Measurements from ENCODE around the gene RGPD4. TPM values are rescaled to one million over a fixed set of nuclear protein-coding genes. Genes with fewer than 3 reads are reported as not detected.

RGPD4 gene
- total RNA-seq, 3 donors from 2014 or later = not detected

DNA sequence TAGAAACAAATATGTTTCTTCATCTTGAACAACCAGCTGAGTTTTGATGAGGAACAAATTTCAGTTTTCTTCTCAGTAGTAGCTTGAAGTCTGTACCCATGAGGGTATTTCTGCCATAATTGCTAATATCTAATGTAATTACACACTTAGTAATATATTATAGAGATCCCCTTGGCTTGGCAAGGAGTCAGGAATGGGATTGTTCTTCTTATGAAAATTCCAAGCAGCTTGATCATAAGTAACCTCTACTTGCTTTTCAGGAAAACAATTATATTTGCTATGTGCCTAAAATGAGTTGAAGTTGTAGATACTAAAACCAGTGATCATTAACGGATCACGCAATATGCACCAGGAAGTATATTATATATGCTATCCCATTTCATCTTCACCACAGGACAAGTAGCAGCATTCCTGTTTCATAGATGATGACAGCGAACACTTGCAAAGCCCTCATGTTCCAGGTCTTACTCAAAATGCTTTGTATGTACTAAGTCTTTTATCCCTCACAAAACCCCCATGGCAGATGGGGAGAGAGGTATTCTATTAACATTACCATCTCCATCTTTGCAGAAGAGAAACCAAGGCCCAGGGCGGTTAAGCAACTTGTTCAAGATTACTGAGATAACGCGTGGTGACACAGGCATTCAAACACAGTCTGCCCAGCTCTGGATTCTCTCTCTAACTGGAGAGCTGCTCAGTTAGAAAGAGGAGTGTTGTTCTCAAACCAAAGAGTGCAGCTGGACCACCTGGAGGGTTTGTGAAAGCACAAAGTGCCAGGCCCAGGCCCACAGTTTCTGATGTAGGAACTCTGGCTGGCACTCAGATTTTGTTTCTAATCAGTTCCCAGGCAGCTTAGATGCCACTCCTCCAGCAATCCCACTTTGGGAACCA, 21.8 kb upstream of the RGPD4 start:
- H3K4me3 ChIP-seq = no peak overlapping the region
- H3K4me1 ChIP-seq = no peaks in the 10 kb centered on the region
- H3K36me3 ChIP-seq = no peaks in the 10 kb centered on the region
- H3K27me3 ChIP-seq = no peaks in the 10 kb centered on the region
- TF ChIP-seq POLR2A (IDR thresholded peaks at IDR 0.05) = no peak
- TF ChIP-seq POLR2AphosphoS5 (IDR thresholded peaks at IDR 0.05) = no peak
- TF ChIP-seq, protein P1, sequence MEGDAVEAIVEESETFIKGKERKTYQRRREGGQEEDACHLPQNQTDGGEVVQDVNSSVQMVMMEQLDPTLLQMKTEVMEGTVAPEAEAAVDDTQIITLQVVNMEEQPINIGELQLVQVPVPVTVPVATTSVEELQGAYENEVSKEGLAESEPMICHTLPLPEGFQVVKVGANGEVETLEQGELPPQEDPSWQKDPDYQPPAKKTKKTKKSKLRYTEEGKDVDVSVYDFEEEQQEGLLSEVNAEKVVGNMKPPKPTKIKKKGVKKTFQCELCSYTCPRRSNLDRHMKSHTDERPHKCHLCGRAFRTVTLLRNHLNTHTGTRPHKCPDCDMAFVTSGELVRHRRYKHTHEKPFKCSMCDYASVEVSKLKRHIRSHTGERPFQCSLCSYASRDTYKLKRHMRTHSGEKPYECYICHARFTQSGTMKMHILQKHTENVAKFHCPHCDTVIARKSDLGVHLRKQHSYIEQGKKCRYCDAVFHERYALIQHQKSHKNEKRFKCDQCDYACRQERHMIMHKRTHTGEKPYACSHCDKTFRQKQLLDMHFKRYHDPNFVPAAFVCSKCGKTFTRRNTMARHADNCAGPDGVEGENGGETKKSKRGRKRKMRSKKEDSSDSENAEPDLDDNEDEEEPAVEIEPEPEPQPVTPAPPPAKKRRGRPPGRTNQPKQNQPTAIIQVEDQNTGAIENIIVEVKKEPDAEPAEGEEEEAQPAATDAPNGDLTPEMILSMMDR (IDR thresholded peaks at IDR 0.05) = no peak
- no peak overlapping the region for H3K27ac ChIP-seq
- no peaks in the 10 kb centered on the region for H3K9me3 ChIP-seq
- intact Hi-C loops (cut with DNase I; ENCODE audit: low total_unique reads) = no loop called here
- no peak for DNase-seq (ENCODE audit: low spot score in 2 of 2)

DNA sequence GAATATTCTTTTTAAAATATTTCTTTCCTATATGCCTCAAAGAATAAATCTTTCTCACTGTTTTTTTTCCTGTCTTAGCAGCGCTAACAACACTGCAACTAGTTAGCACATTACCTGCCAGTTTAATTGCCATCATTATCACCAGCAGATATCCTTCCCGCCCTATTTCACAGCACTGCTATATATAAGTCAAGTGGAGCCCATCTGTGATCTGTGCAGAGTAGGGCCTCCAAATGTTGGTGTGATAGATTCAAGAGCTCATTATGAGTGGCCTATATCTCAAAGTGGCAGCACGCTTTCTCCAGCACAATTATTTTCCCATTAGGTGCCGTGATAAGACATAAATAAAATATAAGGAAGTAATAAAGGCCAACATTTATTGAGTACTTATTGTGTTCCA, 19.8 kb upstream of the RGPD4 start:
- intact Hi-C loops (cut with DNase I; ENCODE audit: low total_unique reads) = no loop called here
- Histone ChIP-seq H3K36me3 (no peaks in the 10 kb centered on the region), H3K27me3 (no peaks in the 10 kb centered on the region), H3K27ac (no peak overlapping the region), H3K9me3 (no peaks in the 10 kb centered on the region), H3K4me3 (no peak overlapping the region), H3K4me1 (no peaks in the 10 kb centered on the region)
- DNase-seq (ENCODE audit: low spot score in 2 of 2) = no peak
- TF ChIP-seq POLR2A (IDR thresholded peaks at IDR 0.05) (no peak), POLR2AphosphoS5 (IDR thresholded peaks at IDR 0.05) (no peak)
- TF ChIP-seq, protein P1 (IDR thresholded peaks at IDR 0.05) = no peak

DNA sequence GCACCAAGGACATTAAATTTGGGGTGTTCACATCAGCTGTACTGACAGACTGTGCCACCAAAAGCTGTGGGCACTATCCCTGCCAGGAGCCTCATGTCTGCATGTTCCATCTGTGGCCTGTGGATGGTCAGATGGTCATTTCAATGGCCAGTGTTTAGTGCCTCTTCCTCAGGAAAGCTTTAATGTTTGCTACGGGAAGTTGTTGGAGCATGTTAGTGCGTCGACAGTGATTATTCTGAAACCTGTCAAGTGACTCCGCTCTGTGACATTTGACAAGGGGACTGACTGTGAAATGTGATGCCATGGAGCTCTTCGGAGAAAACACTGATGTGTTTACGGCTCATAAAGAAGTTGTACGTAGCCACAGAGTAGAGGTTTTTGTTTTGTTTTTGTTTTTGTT, 18.7 kb upstream of the RGPD4 start:
- intact Hi-C loops (cut with DNase I; ENCODE audit: low total_unique reads) = no loop called here
- DNase-seq (ENCODE audit: low spot score in 2 of 2) = no peak
- H3K36me3 ChIP-seq = no peaks in the 10 kb centered on the region
- no peak overlapping the region for H3K4me3 ChIP-seq
- TF ChIP-seq POLR2A (IDR thresholded peaks at IDR 0.05) (no peak), POLR2AphosphoS5 (IDR thresholded peaks at IDR 0.05) (no peak)
- TF ChIP-seq, protein P1 (IDR thresholded peaks at IDR 0.05) = no peak
- H3K4me1 ChIP-seq = no peaks in the 10 kb centered on the region
- H3K9me3 ChIP-seq = no peaks in the 10 kb centered on the region
- H3K27me3 ChIP-seq = no peaks in the 10 kb centered on the region
- H3K27ac ChIP-seq = no peak overlapping the region

DNA sequence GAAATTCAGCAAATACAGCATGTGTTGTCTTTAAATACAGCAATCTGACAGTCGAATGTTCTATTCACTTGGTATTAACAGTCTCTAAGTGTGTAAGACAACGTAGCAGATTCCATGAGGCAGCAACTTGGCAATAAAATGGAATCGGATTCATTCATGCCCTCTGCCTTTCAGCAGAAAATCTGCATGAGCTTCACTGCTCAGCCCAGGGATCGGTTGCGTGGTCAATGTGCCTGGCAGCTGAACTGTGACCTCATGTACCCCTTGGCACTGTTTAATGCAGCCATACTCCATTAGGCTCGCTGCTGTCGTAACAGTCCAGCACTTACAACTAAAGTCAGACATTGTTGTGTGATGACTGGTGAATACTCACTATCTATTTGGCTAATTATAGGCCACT, 17.7 kb upstream of the RGPD4 start:
- Histone ChIP-seq H3K4me1 (no peaks in the 10 kb centered on the region), H3K27ac (no peak overlapping the region), H3K9me3 (no peaks in the 10 kb centered on the region), H3K4me3 (no peak overlapping the region), H3K36me3 (no peaks in the 10 kb centered on the region), H3K27me3 (no peaks in the 10 kb centered on the region)
- no peak for DNase-seq (ENCODE audit: low spot score in 2 of 2)
- intact Hi-C loops (cut with DNase I; ENCODE audit: low total_unique reads) = no loop called here
- TF ChIP-seq POLR2AphosphoS5 (IDR thresholded peaks at IDR 0.05) (no peak), POLR2A (IDR thresholded peaks at IDR 0.05) (no peak)
- TF ChIP-seq, protein P1 (IDR thresholded peaks at IDR 0.05) = no peak

DNA sequence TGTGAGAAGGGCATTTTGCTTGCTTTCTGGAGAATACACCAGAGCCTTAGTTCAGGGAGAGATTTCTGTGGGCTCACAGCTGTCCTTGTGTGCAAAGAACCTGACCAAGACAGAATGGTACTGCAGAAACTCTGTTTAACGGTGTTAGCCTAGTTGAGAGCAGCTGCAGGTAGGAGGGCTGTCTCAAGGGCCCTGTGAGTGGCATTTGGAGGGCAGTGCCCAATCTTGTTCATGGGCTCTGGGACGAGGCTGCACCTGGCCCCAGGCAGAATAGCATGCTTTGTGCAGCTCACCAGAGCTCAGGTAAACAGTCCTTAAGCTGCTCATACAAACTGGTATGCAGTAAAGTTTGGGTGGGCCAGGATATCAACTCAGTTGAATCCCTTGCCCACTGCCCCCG, 16.9 kb upstream of the RGPD4 start:
- Histone ChIP-seq H3K36me3 (no peaks in the 10 kb centered on the region), H3K9me3 (no peaks in the 10 kb centered on the region), H3K4me1 (no peaks in the 10 kb centered on the region), H3K27me3 (no peaks in the 10 kb centered on the region), H3K27ac (no peak overlapping the region), H3K4me3 (no peak overlapping the region)
- intact Hi-C loops (cut with DNase I; ENCODE audit: low total_unique reads) = no loop called here
- no peak for DNase-seq (ENCODE audit: low spot score in 2 of 2)
- TF ChIP-seq POLR2AphosphoS5 (IDR thresholded peaks at IDR 0.05) (no peak), POLR2A (IDR thresholded peaks at IDR 0.05) (no peak)
- TF ChIP-seq, protein P1 (IDR thresholded peaks at IDR 0.05) = no peak
